M059J (cell line): Measurements from ENCODE around the gene DAZ3. TPM values are rescaled to one million over a fixed set of nuclear protein-coding genes. Genes with fewer than 3 reads are reported as not detected.
"Not testable (repeated sequence)": the region's sequence is repeated elsewhere in the genome, so short reads cannot be mapped to it uniquely, and the experiment has no call there.

Source experiments
- DNase-seq: peaks from one replicate; pipeline ENCODE4 v3.0.0-alpha.2; 2012; ENCODE audit warnings: low read depth
- total RNA-seq: library from RNA; depleted of rRNA; stranded (reverse); fragments of >200 nt; shearing (Covaris generic); gene quantifications from 2 replicates; pipeline ENCODE4 v1.2.3, GENCODE V29; 2014; rRNA removed

DAZ3 gene
- total RNA-seq, result not detected in 2 replicates

GRCh38 chrY:24813293-24813692 is at the start of gene DAZ3:
DAZ3 (minus strand) TSS chrY:24813393; CDS start chrY:24813185, 208 bp downstream.
- not testable (repeated sequence) for DNase-seq

- DNase-seq, result not testable (repeated sequence)
Measured at GRCh38 chrY:24833619-24834018, 20.4 kb upstream of the DAZ3 start, which contains the start of gene DAZ4. DAZ4 (plus strand) TSS chrY:24833919; CDS start chrY:24834127, 208 bp downstream.

GRCh38 chrY:24825069-24825468 is 11.9 kb upstream of the DAZ3 start:
- DNase-seq, result not testable (repeated sequence)

GRCh38 chrY:24824184-24824879 is 11.1 kb upstream of the DAZ3 start:
- DNase-seq, result not testable (repeated sequence)

- not testable (repeated sequence) for DNase-seq
Measured at GRCh38 chrY:24821836-24822235, 8.6 kb upstream of the DAZ3 start.

Other genes with a start within 250 kb of the DAZ3 start
- not detected in 2 replicates for gene BPY2B, start 195.4 kb downstream of the DAZ3 start, total RNA-seq
- not detected in 2 replicates for gene DAZ4, start 20.5 kb upstream of the DAZ3 start, total RNA-seq
- gene BPY2C, start 238.7 kb upstream of the DAZ3 start, total RNA-seq, result not detected in 2 replicates